Measurements from ENCODE around the gene ISY1.
"Not testable (repeated sequence)": the region's sequence is repeated elsewhere in the genome, so short reads cannot be mapped to it uniquely, and the experiment has no call there.

ISY1 gene

GRCh38 chr3:129196601-129197000, 35.7 kb upstream of the ISY1 start:
- no peak for TF ChIP-seq CTCF (IDR thresholded peaks at IDR 0.05; ENCODE audit: insufficient read depth, low read depth, low read length, missing control alignments)

GRCh38 chr3:129195731-129196256, 34.9 kb upstream of the ISY1 start:
- H3K4me3 ChIP-seq (ENCODE audit: low read length) = no peak overlapping the region
- DNase-seq (ENCODE audit: low read depth) = peak; percentile 89
- TF ChIP-seq CTCF (IDR thresholded peaks at IDR 0.05; ENCODE audit: insufficient read depth, low read depth, low read length, missing control alignments) = no peak

More at GRCh38 chr3:129196601-129197000, 35.7 kb upstream of the ISY1 start:
- H3K4me3 ChIP-seq (ENCODE audit: low read length) = no peak overlapping the region
- no peak for DNase-seq (ENCODE audit: low read depth)

DNA sequence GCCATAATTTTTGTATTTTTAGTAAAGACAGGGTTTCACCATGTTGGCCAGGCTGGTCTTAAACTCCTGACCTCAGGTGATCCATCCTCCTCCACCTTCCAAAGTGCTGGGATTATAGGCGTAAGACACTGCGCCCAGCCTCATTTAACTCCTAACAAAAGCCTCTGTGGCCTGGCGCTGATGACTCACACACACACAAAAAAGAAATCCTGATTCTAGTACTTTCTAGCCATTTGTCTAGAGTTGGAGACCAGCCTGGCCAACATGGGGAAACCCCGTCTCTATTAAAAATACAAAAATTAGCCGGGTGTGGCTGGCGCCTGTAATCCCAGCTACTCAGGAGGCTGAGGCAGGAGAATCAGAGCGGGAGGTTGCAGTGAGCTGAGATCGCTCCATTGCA, 28.9 kb upstream of the ISY1 start:
- not testable (repeated sequence) for DNase-seq (ENCODE audit: low read depth)

GRCh38 chr3:129187857-129188256, 27.0 kb upstream of the ISY1 start:
- no peak for DNase-seq (ENCODE audit: low read depth)
- H3K4me3 ChIP-seq (ENCODE audit: low read length) = no peak overlapping the region
- no peak for TF ChIP-seq CTCF (IDR thresholded peaks at IDR 0.05; ENCODE audit: insufficient read depth, low read depth, low read length, missing control alignments)

More for the DNA sequence above, 28.9 kb upstream of the ISY1 start:
- H3K4me3 ChIP-seq (ENCODE audit: low read length) = not testable (repeated sequence)

GRCh38 chr3:129185783-129186182, 24.9 kb upstream of the ISY1 start:
- peak; percentile 54 for DNase-seq (ENCODE audit: low read depth)
- no peak overlapping the region for H3K4me3 ChIP-seq (ENCODE audit: low read length)
- no peak for TF ChIP-seq CTCF (IDR thresholded peaks at IDR 0.05; ENCODE audit: insufficient read depth, low read depth, low read length, missing control alignments)

- peak overlapping the region; percentile 85 for H3K4me3 ChIP-seq (ENCODE audit: low read length)
- not testable (repeated sequence) for DNase-seq (ENCODE audit: low read depth)
These were observed 24.1 kb upstream of the ISY1 start for GRCh38 chr3:129184784-129185542.

- peak overlapping the region; percentile 85 for H3K4me3 ChIP-seq (ENCODE audit: low read length)
- DNase-seq (ENCODE audit: low read depth) = no peak
- no peak for TF ChIP-seq CTCF (IDR thresholded peaks at IDR 0.05; ENCODE audit: insufficient read depth, low read depth, low read length, missing control alignments)
These were observed 23.5 kb upstream of the ISY1 start for GRCh38 chr3:129184396-129184657.
